Thoracic aorta (tissue), 2 donors: ENCODE results near the gene KANSL1L. TPM values are rescaled to one million over a fixed set of nuclear protein-coding genes. Genes with fewer than 3 reads are reported as not detected.

Experiments
- ATAC-seq: fragments of 150-250 bp; one replicate; pipeline ENCODE4 v1.8.0; 2017; ENCODE audit warnings: low read depth; ENCODE audit not compliant: insufficient number of reproducible peaks, low FRiP score
- DNase-seq: peaks from one replicate; pipeline ENCODE4 v3.0.0-alpha.2; 2020; ENCODE audit warnings: low spot score
- H3K27ac ChIP-seq, 2 donors: fragments of 200-600 bp; sonication (generic); 1 replicate in 1 of 2; 2 replicates in 1 of 2; pipeline ENCODE4 v1.5.1; 2016; ENCODE audit warnings: mild to moderate bottlenecking in 2 of 2, moderate library complexity in 2 of 2
- H3K27me3 ChIP-seq: fragments of 200-600 bp; sonication (generic); replicated peaks from 2 replicates; pipeline ENCODE4 v1.6.0; 2016; ENCODE audit warnings: mild to moderate bottlenecking; ENCODE audit not compliant: insufficient read depth
- H3K36me3 ChIP-seq: fragments of 200-600 bp; sonication (generic); one replicate; pipeline ENCODE4 v1.5.1; 2016
- H3K4me1 ChIP-seq, 2 donors: fragments of 200-600 bp; sonication (generic); 1 replicate in 1 of 2; 2 replicates in 1 of 2; pipeline versions ENCODE4 v1.5.1 to v1.6.0; 2016; ENCODE audit warnings: low read depth in 2 of 2, mild to moderate bottlenecking in 1 of 2; ENCODE audit not compliant: control insufficient read depth in 1 of 2
- H3K4me3 ChIP-seq: fragments of 200-600 bp; sonication (generic); 2 replicates; pipeline ENCODE4 v1.5.1; 2016; ENCODE audit warnings: mild to moderate bottlenecking
- H3K9me3 ChIP-seq: fragments of 200-600 bp; sonication (generic); 2 replicates; pipeline ENCODE4 v1.5.1; 2016
- total RNA-seq, 2 donors: library from RNA; depleted of rRNA; stranded (reverse); fragments of >200 nt; gene quantifications; one replicate each; pipeline versions ENCODE4 v1.1.0 to v1.2.3, GENCODE V29; 2016
- TF ChIP-seq, protein P1 (sequence below): fragments of 200-600 bp; sonication (generic); IDR thresholded peaks from one replicate; pipeline ENCODE4 v1.5.1; 2019; ENCODE audit warnings: antibody characterized with exemption

Gene KANSL1L
- total RNA-seq, 2 donors from 2014 or later = 35.1 to 77.2 TPM

DNA sequence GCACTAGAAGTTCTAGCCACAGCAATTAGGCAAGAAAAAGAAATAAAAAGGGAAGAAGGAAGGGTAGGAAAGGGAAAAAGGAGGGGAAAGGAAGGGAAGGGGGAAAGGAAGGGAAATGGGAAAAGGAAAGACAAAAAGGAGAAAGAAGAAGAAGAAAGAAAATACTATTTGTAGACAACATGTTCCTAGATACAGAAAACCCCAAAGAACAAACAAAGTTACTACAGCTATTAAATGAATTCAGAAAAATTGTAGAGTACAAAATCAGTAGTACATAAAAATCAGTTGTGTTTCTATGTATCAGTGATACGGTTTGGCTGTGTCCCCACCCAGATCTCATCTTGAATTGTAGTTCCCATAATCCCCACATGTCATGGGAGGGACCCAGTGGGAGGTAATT, 116.5 kb downstream of the KANSL1L start:
- ATAC-seq (no peak), DNase-seq (no peak)
- H3K4me1 ChIP-seq = no peaks in the 10 kb centered on the region
- H3K9me3 ChIP-seq = peaks cover 10% of the 10 kb centered on the region
- H3K27me3 ChIP-seq = no peaks in the 10 kb centered on the region
- TF ChIP-seq, protein P1, sequence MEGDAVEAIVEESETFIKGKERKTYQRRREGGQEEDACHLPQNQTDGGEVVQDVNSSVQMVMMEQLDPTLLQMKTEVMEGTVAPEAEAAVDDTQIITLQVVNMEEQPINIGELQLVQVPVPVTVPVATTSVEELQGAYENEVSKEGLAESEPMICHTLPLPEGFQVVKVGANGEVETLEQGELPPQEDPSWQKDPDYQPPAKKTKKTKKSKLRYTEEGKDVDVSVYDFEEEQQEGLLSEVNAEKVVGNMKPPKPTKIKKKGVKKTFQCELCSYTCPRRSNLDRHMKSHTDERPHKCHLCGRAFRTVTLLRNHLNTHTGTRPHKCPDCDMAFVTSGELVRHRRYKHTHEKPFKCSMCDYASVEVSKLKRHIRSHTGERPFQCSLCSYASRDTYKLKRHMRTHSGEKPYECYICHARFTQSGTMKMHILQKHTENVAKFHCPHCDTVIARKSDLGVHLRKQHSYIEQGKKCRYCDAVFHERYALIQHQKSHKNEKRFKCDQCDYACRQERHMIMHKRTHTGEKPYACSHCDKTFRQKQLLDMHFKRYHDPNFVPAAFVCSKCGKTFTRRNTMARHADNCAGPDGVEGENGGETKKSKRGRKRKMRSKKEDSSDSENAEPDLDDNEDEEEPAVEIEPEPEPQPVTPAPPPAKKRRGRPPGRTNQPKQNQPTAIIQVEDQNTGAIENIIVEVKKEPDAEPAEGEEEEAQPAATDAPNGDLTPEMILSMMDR = no peak
- H3K27ac ChIP-seq = no peak overlapping the region
- no peak overlapping the region for H3K4me3 ChIP-seq
- peaks cover 7% of the 10 kb centered on the region for H3K36me3 ChIP-seq

DNA sequence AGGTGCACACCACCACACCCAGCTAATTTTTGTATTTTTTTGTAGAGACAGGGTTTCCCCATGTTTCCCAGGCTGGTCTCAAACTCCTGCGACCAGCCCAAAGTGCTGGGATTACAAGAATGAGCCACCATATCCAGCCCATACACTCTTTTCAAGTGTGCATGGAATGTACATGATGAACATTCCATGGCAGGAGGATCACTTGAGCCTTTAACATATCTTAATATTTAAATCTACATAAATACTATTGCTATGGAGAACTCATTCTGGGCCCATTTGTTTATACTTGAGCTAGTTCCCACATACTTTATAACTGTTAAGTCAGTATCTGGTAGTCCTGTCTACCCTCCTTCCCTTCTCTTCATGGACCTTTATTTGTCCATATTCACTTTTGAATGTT, 120.3 kb downstream of the KANSL1L start:
- DNase-seq (no peak), ATAC-seq (no peak)
- H3K36me3 ChIP-seq = peaks cover 10% of the 10 kb centered on the region
- H3K27me3 ChIP-seq = no peaks in the 10 kb centered on the region
- no peaks in the 10 kb centered on the region for H3K4me1 ChIP-seq
- no peak overlapping the region for H3K4me3 ChIP-seq
- no peak overlapping the region for H3K27ac ChIP-seq
- TF ChIP-seq, protein P1 = no peak
- peaks cover 17% of the 10 kb centered on the region for H3K9me3 ChIP-seq

DNA sequence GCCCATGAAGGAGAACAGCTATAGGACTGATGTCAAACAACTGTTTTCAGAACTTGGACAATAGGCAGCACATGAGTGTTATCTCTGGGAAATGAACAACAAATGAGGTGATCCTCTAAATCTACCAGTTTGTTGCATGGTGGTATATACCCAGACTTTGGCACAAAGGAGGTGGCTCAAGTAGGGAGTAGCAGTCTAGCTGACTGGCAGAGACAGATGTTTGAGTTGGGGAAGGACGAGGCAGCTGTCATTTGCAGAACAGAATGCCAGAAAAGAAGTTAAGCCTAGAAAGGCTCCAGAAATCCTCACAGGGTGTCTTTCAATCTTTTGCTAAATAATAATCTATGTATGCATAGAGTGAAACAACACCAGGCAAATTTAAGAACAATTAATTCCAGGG, 121.4 kb downstream of the KANSL1L start:
- H3K4me3 ChIP-seq = no peak overlapping the region
- H3K4me1 ChIP-seq = no peaks in the 10 kb centered on the region
- ATAC-seq (no peak), DNase-seq (no peak)
- H3K27ac ChIP-seq = no peak overlapping the region
- H3K9me3 ChIP-seq = peaks cover 11% of the 10 kb centered on the region
- peaks cover 4% of the 10 kb centered on the region for H3K36me3 ChIP-seq
- TF ChIP-seq, protein P1 = no peak
- H3K27me3 ChIP-seq = no peaks in the 10 kb centered on the region

DNA sequence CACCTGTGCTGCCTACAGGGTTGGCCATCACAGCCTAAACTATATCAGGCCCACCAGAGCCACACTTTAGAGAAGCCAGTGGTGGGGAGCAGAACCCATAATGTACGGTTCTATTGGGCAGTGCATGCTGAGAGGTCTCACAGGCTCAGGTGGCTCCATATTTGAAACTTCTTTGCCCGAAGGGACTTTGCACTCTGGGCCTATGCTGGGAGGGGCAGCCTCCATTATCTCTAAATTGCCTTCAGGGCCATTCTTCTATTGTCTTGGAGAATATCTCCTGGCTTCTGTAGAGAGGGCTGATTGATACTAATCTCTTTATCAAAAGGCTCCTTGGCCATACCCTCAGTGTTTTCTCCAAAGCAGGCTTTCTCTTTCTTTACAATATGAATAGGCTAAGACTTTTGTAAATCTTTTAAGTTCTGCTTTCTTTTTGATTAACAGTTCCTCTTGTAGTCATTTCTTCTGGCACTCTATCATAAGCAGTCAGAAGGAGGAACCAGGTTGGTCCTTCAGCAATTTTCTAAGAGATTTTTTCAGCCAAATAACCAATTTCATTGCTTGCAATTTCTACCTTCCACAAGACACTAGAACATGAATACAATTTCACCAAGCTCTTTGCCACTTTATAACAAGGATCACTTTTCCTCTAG, 124.2 kb downstream of the KANSL1L start:
- H3K9me3 ChIP-seq = peaks cover 7% of the 10 kb centered on the region
- H3K36me3 ChIP-seq = peaks cover 4% of the 10 kb centered on the region
- H3K4me1 ChIP-seq = no peaks in the 10 kb centered on the region
- TF ChIP-seq, protein P1 = no peak
- H3K4me3 ChIP-seq = no peak overlapping the region
- no peak for DNase-seq
- H3K27ac ChIP-seq = no peak overlapping the region
- ATAC-seq = no peak
- H3K27me3 ChIP-seq = no peaks in the 10 kb centered on the region

DNA sequence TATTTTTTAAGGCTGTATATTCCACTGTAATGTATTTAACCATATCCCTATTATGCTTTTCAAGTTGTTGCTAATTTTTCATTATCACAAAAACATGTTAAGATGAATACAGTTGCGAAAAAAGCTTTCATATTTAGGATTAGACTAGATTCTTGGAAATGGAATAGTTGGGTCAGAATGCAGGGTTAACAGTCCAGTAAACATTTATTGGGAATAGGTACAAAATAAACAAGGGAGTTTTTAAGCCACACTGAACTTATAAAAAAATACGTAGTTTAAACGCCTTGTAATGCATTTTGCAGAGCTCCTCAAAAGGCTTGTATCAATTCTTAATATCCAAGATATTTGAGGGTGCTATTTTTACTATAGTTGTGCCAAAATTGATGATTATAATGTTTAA, 133.1 kb downstream of the KANSL1L start:
- no peaks in the 10 kb centered on the region for H3K36me3 ChIP-seq
- H3K27ac ChIP-seq = no peak overlapping the region
- TF ChIP-seq, protein P1 = no peak
- no peak overlapping the region for H3K4me3 ChIP-seq
- H3K9me3 ChIP-seq = no peaks in the 10 kb centered on the region
- DNase-seq = no peak
- no peaks in the 10 kb centered on the region for H3K27me3 ChIP-seq
- no peaks in the 10 kb centered on the region for H3K4me1 ChIP-seq
- ATAC-seq = no peak
